ENCODE data around the gene MRC1.

Gene MRC1

DNA sequence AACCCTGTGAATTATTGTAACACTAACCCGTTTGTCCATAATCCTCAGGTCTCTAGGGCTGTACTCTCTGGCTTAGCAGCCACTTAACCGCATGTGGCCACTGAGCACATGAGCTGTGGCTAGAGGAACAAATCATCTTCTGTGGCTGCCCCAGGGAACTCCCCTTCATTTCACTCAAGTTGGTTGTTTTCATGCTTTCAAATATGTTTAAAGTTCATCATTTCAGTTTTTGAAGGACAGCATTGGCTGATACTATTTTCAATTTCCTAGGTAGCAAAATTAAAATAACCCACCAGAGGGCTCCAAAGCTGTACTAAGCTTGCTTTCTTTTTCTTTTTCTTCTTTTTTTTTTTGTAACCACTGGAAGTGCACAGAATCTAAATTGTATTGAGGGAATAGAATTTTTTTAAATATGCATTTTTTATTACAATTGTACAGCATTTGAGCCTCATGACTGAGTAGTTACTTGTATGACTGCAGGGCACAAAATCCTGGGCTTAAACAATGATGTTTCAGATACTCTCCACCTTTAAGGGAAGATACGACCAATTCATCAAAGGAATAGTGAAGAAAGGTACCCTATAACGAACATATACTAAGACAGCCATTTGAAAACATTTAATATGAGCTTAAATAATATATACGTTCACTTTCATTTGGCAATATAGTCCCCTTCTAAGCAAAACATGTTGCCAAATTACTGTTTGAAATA is 38.6 kb downstream of the MRC1 start:
- DNase-seq (ENCODE audit: low read depth): no peak

DNA sequence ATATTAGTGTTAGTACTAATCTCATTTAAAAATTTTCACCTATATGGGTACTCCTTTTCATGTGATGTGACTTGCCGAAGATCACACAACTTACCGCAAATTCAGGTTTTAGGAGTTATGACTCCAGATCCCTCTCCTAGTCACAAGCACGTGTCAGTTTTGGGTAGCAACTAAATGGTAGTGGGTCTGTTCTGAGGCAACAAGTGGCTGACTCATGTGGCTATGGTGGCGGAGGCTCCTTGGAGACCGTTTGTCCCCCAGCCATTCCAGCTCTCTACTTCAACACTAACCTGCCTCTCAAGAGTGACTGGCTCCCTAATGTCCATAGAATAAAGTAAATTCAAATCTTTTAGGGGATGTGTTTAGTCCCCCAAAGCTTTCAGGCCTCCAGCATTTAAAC is 39.5 kb downstream of the MRC1 start:
- no peak for DNase-seq (ENCODE audit: low read depth)

GRCh38 chr10:17850501-17850900 is 41.4 kb downstream of the MRC1 start:
- no peak for DNase-seq (ENCODE audit: low read depth)

GRCh38 chr10:17851611-17852010 is 42.5 kb downstream of the MRC1 start:
- no peak for DNase-seq (ENCODE audit: low read depth)

- no peak for DNase-seq (ENCODE audit: low read depth)
These were observed 45.0 kb downstream of the MRC1 start for GRCh38 chr10:17854044-17854652.

- DNase-seq (ENCODE audit: low read depth): no peak
These were observed 47.9 kb downstream of the MRC1 start for GRCh38 chr10:17857040-17857439.

DNA sequence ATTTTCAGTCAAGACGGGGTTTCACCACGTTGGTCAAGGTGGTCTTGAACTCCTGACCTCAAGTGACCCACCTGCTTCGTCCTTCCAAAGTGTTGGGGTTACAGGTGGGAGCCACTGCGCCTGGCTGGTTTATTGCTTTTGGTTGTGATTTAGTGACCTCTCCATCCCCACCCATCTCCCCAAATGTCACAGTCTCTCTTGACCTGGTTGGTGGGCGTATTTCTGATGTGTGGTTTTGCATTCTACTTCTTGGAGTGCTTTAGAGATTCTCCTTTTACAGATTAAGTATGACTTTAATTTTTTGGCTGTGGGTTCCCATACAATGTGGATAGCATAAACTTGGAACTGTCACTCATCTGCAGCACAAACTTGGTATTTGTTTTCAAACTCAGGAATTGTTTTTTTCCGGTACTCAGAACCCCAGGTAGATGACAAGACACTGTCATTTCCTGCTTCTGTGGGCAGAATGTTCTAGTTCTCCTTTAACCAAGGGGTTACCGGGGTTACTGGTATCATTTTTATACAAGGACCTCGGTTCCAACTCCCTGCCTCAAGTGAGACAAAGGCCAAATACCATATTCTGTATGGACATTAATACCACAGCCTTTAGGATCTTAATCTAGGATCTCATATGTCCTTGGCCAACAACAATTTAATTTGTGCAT is 50.5 kb downstream of the MRC1 start:
- DNase-seq (ENCODE audit: low read depth): no peak

GRCh38 chr10:17861760-17862159 is 52.6 kb downstream of the MRC1 start:
- DNase-seq (ENCODE audit: low read depth): no peak

GRCh38 chr10:17865351-17865750 is 56.2 kb downstream of the MRC1 start:
- DNase-seq (ENCODE audit: low read depth): no peak

DNA sequence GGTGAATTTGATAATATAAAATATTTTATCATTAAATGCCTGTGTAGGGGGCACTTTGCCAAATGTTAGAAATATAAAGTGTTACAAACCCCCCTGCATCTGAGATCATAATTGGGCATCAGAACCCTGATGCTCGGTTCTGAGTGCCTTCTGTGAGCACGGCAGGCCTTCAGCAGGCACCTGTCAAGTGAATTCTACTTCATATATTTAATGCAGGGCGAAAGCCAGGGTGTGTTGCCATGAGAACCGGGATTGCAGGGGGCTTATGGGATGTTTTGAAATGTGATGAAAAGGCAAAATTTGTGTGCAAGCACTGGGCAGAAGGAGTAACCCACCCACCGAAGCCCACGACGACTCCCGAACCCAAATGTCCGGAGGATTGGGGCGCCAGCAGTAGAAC is 57.2 kb downstream of the MRC1 start:
- no peak for DNase-seq (ENCODE audit: low read depth)

GRCh38 chr10:17867056-17867455 is 57.9 kb downstream of the MRC1 start:
- no peak for DNase-seq (ENCODE audit: low read depth)

DNA sequence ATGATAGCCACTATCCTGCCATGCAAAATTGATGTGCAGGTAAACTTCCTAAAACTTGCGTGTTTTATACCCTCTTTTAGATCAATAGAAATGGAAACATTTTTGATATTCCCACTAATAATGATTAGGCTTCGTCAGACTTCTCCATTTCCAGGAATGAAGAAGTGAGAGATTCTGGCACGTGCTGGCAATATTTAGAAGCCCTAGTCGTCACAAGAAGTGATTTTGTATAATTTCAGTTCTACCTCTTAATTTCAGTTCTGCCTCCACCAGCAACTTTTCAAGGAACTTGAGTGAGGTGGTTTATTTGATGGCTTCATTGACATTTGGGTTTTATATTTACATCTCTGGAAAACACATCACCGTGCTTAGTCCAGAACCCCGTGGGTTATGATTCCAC is 61.9 kb downstream of the MRC1 start:
- no peak for DNase-seq (ENCODE audit: low read depth)

DNA sequence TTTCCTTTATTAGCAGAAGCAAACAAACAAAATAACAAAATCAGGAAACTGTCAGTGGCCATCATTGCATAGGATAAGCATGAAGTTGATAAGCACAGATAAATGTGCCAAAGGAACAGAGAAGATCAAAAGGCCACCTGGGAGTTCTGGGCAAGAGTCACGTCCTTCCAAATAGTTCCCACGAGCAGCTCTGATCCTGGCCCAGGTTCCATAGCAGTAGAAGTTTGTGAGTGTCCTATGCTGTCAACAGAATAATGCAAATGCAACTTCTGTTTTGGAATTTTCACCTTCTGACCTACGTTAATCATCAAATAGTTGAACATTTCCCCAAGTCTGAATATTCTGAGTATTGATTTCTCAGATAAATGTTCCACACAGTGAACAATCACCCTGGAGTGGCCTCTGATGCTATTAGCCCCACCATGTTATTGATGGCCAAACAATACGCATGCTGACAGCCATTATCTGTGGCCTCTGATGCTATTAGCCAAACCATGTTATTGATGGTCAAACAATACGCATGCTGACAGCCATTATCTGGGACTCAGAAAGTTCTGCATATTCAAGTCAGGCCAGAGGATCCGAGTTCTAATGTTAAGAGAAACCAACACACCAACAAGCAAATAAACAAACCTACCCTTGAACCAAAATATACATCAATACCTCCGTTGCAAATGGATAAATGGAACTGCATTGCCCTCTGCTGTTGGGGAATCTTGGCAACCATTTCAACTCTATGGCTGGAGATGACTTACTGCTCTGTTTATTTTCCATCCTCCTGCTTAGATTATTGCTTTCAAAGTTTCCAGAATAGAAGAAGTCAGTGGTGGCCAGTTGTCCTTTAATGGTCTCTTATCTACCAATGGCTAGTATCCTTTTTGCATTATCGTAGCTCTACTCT is 63.3 kb downstream of the MRC1 start:
- no peak for DNase-seq (ENCODE audit: low read depth)

DNA sequence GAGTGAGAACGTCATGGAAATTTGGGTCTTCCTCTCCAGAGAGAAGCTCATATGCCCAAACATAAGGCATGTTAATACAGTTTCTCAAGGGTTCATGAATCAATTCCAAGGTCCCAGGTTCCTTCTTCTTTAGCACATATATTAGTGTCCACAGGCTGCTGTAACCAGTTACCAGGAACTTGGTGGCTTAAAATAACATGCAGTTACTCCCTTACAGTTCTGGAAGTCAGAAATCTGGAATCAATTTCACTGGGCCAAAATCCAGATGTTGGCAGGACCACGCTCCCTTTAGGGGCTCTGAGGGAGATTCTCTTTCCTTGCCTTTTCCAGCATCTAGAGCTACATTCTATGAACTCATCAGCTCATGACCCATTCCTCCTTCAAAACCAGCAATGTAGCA is 64.8 kb downstream of the MRC1 start:
- DNase-seq (ENCODE audit: low read depth): no peak

DNA sequence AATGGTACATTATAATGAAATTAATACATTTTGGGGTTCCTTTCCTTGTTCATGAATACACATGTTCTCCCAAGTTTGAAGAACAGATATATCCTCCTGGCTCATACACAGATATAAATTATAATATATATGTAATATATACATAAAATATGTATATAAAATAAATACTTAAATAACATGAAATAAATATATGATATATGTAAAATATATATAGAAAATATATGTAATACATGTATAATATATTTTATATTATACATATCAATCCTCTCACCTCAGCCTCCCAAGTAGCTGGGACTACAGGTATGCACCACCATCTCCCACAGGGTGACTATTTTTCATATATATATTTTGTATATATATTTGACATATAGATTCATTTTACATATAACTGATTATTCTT is 68.0 kb downstream of the MRC1 start:
- no peak for DNase-seq (ENCODE audit: low read depth)

DNA sequence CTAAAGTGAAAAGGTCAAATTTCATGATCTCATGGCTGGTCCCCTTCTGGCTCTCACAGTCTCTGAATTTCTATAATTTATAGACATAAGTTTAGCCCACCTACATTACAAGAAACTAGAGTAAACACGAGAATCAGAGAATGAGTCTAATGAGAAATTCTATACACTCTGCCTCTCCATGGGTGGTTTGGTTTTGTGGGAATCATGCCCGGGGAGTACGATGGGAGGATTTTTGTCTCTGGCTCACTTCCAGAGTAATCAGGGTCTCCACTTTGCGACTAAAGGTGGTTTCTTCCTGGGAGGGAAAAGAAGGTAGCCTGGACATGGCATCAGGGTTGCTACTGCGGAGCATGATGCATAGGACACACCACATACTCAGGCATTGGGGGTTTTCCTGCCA is 69.7 kb downstream of the MRC1 start:
- no peak for DNase-seq (ENCODE audit: low read depth)

GRCh38 chr10:17880601-17881000 is 71.5 kb downstream of the MRC1 start:
- DNase-seq (ENCODE audit: low read depth): no peak

GRCh38 chr10:17882557-17882956 is 73.4 kb downstream of the MRC1 start:
- DNase-seq (ENCODE audit: low read depth): no peak

DNA sequence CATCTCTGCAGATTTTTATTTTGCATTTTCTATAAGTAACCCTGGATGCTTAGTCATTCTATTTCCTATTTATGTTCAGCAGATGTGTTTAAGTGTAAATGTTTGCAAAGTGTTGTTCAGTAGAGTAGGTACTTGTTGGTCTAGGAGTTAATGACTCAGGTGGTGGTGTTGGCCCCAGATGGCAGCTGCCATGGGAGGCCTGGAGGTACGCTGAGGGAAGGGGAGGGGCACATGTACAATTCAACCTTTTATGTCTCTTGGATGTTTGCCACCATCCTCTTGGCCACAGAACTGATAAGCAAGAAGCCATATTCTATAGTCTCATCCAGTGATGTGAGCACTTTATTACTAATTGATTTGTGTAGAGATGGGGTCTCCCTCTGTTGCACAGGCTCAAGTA is 74.5 kb downstream of the MRC1 start:
- DNase-seq (ENCODE audit: low read depth): no peak

GRCh38 chr10:17888189-17888588 is 79.0 kb downstream of the MRC1 start:
- no peak for DNase-seq (ENCODE audit: low read depth)

GRCh38 chr10:17891435-17891834 is 82.3 kb downstream of the MRC1 start:
- DNase-seq (ENCODE audit: low read depth): no peak

DNA sequence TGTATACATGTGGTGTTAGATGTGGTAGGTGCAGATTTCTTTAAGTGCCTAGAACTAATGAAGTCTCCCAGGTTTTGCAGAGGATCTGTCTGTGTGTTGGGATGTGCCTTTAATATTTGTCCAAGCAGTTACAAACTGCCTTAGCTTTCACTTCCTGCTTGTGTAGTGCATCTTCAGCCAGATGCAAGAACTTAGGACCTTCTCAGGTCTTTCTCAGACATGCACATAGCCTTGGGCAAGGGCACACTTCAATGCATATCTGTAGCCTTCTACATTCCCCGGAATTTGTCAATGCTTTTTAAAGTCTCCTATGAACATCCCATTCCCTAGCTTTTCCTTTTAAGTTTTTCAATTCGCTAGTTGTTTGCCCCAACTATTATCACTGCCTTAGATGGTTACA is 95.4 kb downstream of the MRC1 start:
- DNase-seq (ENCODE audit: low read depth): no peak

DNA sequence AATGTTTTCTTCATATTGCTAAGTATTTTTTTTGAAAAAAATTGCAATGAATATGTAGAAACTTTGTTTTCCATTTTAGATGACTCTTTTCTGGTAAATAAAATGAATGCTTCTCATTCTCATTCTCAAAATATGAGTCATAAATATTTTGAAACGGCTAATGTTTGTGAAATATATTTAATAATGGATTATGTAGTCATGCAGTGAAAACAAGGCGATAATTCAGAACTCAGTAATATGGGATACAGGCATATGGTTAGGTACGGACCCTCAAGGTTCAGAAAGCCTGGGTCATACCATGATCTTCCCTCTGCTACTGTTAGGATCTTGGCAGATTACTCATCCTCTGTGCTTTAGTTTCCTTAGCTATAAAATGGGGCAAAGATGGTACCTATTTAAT is 96.3 kb downstream of the MRC1 start:
- DNase-seq (ENCODE audit: low read depth): no peak
